HEK293T (cell line): ENCODE results near the gene HDAC6.

Source experiments
- ARNT ChIP-seq: fragments of 450-650 bp; IDR thresholded peaks from 2 replicates; pipeline ENCODE4 v1.6.1; 2017; ENCODE audit warnings: mild to moderate bottlenecking
- BHLHE40 ChIP-seq: fragments of 450-650 bp; IDR thresholded peaks from 2 replicates; pipeline ENCODE4 v1.6.1; 2016; ENCODE audit warnings: mild to moderate bottlenecking, moderate library complexity, borderline replicate concordance
- ELF4 ChIP-seq: fragments of 450-650 bp; IDR thresholded peaks from 2 replicates; pipeline ENCODE4 v1.6.1; 2017; ENCODE audit warnings: antibody characterized with exemption
- FOXA1 ChIP-seq: fragments of 450-650 bp; IDR thresholded peaks from 2 replicates; pipeline ENCODE4 v1.6.1; 2016; ENCODE audit warnings: mild to moderate bottlenecking
- FOXK2 ChIP-seq: fragments of 450-650 bp; IDR thresholded peaks from 2 replicates; pipeline ENCODE4 v1.6.1; 2016; ENCODE audit warnings: mild to moderate bottlenecking
- FOXM1 ChIP-seq: fragments of 450-650 bp; IDR thresholded peaks from 2 replicates; pipeline ENCODE4 v1.6.1; 2017; ENCODE audit warnings: mild to moderate bottlenecking, borderline replicate concordance
- HDGF ChIP-seq: fragments of 450-650 bp; IDR thresholded peaks from 2 replicates; pipeline ENCODE4 v1.6.1; 2017; ENCODE audit warnings: antibody characterized with exemption, borderline replicate concordance
- L3MBTL2 ChIP-seq: fragments of 450-650 bp; conservative IDR thresholded peaks from 2 replicates; pipeline ENCODE4 v1.6.1; 2016; ENCODE audit warnings: mild to moderate bottlenecking
- LEF1 ChIP-seq: fragments of 450-650 bp; IDR thresholded peaks from 2 replicates; pipeline ENCODE4 v1.6.1; 2017; ENCODE audit warnings: mild to moderate bottlenecking, borderline replicate concordance
- SP1 ChIP-seq: fragments of 450-650 bp; IDR thresholded peaks from 2 replicates; pipeline ENCODE4 v1.6.1; 2017
- SUZ12 ChIP-seq: fragments of 450-650 bp; IDR thresholded peaks from 2 replicates; pipeline ENCODE4 v1.6.1; 2016; ENCODE audit warnings: mild to moderate bottlenecking

DNA sequence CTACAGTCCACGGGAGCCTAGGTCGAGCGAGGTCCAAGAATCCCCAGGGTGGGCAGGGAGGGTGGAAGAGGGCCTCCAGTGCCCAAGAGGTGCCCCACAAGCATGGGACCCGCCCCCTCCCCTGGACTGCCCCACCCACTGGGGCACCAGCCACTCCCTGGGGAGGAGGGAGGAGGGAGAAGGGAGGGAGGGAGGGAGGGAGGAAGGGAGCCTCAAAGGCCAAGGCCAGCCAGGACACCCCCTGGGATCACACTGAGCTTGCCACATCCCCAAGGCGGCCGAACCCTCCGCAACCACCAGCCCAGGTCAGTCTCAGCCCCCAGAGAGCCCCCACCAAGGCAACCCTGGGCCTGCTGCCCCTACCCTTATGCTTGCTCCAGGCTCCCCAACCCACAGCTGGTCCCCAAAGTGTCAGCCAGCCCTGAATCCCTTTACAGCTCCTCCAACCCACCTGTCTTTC, 15.5 kb upstream of the HDAC6 start, which contains the start of gene GATA1:
- no peak for TF ChIP-seq FOXK2
- TF ChIP-seq FOXM1 = no peak
- no peak for TF ChIP-seq SP1
- TF ChIP-seq HDGF = no peak
- TF ChIP-seq ELF4 = no peak
- TF ChIP-seq FOXA1 = no peak
- no peak for TF ChIP-seq LEF1
- TF ChIP-seq BHLHE40 = no peak
- no peak for TF ChIP-seq ARNT
- TF ChIP-seq SUZ12 = no peak
- TF ChIP-seq L3MBTL2 = no peak
